G401.6 (cell line): ENCODE data around the gene SNX33.
"Not testable (repeated sequence)": the region's sequence is repeated elsewhere in the genome, so short reads cannot be mapped to it uniquely, and the experiment has no call there.

Source experiments
- FAIRE-seq: peaks from 2 replicates; lab custom pipeline; 2012; peaks lifted over from hg19 to GRCh38; lab: Jason Lieb, UNC

The SNX33 gene, protein sequence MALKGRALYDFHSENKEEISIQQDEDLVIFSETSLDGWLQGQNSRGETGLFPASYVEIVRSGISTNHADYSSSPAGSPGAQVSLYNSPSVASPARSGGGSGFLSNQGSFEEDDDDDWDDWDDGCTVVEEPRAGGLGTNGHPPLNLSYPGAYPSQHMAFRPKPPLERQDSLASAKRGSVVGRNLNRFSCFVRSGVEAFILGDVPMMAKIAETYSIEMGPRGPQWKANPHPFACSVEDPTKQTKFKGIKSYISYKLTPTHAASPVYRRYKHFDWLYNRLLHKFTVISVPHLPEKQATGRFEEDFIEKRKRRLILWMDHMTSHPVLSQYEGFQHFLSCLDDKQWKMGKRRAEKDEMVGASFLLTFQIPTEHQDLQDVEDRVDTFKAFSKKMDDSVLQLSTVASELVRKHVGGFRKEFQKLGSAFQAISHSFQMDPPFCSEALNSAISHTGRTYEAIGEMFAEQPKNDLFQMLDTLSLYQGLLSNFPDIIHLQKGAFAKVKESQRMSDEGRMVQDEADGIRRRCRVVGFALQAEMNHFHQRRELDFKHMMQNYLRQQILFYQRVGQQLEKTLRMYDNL

DNA sequence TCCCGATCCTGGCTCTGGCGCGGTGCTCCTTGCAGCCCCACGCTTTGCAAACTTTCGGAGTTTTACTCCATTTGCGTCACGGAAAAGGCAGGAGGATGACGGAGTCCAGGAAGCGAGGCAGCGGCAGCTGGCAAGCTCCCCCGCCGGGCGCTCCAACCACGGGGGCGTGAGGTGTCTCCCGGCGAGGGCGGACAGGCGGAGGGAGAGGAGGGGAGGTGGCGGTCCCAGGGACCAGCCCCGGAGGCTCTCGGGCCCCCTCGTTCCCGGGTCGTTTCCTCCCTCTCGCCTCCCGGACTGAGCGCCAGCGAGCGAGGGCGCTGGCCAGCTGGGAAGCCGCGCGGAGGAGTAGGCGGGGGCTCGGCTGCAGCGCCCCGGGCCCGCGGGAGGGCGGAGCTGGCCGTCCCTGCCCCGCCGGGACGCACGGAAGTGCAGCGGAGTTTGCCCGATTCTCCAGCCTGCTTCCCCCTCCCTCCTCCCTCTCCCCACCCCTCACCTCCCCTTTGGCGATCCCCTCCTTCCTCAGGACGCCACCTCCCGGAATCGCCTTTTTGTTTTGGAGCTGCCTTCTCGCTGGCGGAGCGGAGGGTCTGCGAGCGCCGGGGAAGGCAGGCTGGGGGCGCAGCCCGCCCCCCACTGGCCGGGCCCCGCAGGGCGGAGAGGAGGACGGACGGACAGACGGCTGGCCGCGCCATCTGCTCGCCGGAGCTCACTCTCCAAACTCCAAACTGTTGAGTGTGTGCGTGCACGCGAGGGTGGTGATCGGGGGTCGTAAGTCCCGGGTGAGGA lies at the start of gene SNX33:
Gene SNX33, plus strand, starts transcription at position 543 of the 786 bp plus-strand sequence. CDS start 1,191 bp downstream, outside the sequence.
- no peak for FAIRE-seq

DNA sequence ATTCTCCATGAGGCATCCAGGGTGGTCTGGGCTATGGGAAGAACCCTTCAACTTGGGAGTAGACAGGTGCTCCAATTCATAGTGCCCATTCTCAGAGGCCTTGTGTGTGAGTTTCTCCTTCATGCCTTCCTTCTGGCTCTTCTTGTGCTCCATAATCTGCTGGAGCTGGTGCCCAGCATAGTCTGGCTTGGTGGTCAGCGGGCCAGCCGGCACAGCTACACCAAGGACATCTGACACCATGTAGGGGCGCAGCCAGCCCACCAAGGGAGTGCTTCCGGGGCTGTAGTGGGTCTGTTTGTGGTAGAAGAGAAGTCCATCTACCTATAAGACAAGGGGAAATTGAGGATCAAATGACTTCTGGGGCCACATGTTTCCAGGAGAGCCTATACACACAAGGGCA lies 49.4 kb upstream of the SNX33 start:
- FAIRE-seq, result no peak

DNA sequence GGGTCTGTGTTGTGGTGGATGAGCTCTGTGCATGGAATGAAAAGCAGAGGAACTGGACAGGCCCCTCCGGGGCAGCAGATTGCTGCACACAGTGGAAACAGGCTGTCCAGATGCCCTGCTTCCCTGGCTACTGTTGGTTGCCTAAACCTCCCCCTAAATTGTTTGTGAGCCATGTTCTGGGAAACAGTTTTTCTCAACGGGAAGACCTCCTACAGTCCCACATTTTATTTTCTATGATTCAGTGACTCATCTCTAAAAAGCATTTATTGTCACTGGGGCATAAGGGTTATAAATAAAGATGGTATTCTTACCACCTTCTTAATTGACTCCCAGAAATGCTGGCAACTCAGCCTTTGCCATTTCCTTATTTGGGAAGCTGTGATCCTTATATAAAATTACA lies 48.3 kb upstream of the SNX33 start:
- no peak for FAIRE-seq

DNA sequence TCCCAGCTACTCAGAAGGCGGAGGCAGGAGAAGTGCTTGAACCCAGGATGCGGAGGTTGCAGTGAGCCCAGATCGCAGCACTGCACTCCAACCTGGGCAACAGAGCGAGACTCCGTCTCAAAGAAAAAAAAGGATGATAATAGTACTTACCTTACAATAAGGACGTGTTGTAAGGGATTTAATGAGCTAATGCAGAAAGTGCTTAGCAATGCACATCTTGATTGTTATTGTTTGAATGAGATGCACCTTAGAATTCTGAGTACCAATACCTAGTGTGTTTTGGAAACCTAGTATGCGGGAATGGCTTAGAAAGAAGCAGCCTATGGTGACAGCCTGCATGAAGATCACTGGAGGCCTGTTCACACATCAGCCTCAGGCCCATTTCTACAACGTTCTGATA lies 41.7 kb upstream of the SNX33 start:
- no peak for FAIRE-seq

DNA sequence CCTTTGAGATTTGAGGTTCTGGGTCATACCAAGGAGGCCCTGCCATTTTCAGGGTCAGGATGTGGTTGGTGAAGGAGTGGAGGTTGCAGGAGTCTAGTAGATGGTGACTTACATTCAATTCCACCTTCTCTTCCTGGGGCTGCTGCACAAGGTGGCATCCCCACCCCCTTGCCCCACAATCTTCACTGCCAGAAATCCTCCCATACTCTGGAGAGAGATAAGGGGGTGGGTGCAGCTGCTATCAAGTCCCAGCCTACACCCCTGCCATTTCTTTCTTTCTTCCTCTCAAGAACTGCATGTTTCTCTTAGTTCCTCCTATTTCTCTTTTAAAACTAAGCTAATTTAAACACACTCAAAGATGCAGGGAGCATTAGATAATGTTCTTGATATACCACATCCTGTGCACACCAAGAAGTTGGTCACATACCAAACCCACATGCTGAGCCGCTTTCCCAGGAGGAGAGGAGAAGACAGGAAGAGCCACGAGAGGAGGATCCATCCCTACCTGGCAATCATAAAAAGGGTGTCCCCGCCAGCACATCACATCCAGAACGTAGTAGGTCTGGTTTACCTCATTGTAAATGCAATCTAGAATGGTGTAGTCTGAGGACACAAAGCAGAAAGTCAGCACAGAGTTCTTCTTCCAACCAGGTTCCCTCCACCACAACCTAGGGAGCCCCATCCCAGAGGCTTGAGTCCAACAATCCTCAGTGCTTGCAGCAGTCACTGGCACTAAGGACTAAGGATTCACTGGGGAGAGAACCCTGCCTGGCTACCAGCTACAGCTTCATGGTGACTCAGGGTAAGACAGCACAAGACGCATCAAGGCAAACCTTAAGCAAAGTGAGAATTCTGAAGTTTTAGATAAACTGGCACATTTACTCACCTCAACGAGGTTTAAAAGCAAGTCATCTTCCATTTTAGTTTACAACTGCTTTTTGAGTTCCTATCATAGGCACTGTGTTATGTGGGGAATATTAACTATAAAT lies 40.7 kb upstream of the SNX33 start:
- FAIRE-seq, result no peak

DNA sequence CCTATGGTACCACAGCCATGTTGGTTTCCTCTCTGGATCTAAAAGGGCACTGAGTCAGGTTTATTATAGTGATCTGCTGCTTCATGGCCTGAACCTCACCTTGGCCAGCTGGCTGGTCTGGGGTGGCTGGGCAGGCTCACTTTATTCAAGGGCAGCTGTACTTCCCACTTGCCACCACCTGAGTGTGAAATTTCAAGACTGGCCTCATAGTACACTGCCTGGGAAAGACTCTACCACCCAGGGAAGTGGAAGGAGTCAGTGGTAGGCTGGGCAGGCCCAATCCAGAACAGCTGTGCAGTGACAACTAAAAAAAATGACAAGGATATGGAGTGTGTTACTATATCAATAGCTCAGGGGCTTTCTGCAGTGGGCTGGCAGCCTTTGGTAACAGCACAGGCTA lies 30.9 kb upstream of the SNX33 start:
- FAIRE-seq, result no peak

DNA sequence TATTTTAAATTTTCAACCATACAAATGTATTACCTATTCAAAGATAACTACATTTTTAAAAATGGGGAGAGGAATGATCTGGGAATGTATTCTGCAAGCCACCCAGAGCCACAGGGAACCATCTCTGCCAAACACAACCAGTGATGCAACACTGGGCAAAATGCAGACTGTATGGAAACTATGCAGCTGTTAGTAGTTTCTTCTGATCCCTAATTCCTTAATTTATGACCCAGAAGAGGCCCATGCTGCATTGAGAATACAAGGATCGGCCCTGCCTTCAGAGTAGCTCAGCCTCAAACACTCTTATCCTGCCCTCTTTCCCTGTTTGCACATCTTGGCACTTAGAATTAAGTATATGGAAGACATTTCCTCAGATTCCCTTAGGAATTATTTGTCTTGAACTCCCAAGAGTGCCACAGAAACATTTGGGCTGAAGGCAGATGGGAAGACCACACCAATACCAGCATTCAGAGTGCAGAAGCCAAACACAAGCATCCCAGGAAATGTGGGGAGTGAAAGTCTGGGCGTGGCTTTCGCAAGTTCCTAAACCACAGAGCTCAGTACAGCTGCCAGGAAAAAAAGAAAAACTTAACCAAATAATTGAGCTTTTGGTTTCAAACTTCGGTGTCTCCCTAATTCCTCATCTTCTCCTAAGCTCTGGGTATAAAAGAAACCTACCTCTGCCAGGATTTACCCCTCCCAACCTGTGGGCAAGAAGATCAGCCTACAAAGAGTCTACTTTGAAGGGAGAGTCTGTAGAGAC lies 27.5 kb upstream of the SNX33 start:
- FAIRE-seq, result no peak

DNA sequence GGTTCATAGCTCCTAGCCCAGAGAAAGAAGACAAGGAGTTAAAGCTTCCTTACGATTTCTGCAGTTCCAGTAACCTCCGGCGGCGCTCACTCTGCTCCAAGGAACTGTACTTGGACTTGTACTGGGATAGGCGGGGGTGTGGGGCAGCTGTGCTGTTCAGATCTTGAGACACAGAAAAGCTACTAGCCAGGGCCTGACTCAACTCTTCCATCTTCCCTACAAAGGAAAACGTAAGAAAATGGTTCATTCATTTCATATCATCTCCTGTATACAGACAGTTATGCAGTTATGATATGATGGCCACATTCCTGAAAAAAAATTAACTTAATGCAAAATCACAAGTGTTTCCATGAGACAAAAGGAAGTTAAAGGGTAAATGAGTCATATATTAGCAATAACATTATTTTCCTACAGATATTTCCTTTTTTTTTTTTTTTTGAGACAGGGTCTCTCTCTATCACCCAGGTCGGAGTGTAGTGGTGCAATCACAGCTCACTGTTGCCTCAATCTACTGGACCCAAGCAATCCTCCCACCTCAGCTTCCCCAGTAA lies 26.8 kb upstream of the SNX33 start:
- FAIRE-seq, result peak; percentile 37

DNA sequence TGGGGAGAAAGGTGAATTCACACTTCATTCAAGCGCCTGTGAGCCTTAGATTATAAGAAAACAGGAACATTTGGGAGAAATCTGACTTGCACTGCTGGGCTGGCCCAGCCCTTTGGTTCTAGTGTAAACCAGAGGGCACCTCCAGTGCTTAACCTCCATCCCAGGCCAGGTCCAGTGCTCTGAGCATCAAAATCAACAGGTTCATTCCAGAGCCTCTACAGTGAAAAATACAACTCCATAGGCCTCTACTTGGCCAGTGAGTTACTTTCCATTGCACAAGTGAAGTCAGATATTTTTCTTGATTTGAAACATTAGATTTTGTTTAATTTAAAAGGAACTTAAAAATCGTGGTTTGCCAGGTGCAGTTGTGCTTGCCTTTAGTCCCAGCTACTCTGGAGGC lies 25.2 kb upstream of the SNX33 start:
- no peak for FAIRE-seq

DNA sequence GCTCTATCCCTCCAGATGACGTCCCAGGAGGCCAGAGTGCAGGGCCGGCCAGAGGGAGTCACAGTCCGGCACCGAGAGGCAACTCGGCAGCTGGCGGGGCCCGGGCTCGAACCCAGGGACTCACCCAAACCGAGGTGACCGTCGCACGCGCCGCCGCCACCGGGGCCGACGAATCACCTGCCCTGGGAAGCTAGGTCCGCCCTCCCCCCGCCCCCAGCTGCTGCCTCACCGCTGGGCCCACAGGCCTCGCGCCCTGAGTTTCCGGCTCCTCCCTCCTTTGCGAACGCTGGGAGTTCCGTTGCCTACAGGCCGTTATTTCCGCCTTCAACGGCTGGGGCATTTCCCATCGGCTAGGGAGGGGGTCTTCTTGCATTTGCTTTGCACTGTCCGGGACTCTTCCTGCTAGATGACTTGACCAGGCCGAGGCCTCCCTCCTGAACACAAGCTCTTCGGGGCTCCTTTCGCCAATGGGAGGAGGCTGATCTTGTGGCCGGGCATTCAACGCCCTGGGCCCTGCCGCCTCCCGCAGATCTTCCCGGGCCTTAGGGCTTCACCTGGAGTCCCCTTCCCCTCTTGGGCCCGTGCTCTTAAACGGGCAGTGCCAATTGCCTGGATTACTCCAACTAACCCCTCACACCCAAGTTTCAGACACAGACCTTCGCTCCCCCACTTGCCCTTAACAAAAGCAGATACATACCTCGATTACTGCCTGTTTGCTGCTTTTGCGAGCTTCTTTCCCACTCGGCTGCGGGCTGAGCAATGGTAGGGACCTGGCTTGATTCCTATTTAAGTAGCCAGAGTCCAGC lies 22.0 kb upstream of the SNX33 start, which contains the start of gene SNUPN:
Gene SNUPN, minus strand, starts transcription at position 184 of the 806 bp plus-strand sequence. CDS start 4,674 bp downstream, outside the sequence.
- peak; percentile 91 for FAIRE-seq

DNA sequence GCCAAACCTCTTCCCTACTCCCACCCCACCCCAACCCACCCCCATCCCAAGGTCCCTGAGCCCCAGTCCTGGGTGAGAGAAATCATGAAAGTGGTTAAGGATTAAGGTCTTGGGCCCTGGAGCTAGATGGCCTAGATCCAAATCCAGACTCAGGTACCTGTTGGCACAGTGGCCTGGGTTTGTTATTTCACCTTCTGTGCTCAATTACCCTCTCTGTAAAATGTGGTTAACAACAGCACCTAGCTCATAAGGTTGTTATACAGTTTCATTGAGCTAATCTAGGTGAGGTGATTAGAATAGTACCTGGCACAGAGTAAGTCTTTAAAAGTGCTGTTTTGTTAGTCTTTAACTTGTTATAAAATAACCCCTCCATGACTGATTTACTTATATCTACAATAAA lies 15.8 kb upstream of the SNX33 start:
- no peak for FAIRE-seq

DNA sequence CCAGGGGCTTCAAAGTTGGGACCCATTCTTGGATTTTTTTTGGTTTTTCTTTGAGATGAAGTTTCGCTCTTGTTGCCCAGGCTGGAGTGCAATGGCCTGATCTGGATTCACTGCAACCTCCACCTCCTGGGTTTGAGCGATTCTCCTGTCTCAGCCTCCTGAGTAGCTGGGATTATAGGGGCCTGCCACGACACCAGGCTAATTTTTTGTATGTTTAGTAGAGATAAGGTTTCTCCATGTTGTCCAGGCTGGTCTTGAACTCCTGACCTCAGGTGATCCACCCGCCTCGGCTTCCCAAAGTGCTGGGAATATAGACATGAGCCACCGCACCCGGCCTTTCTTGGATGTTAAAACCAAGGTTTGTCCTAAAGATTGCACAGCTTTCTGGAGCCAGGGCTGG lies 13.8 kb upstream of the SNX33 start:
- not testable (repeated sequence) for FAIRE-seq

DNA sequence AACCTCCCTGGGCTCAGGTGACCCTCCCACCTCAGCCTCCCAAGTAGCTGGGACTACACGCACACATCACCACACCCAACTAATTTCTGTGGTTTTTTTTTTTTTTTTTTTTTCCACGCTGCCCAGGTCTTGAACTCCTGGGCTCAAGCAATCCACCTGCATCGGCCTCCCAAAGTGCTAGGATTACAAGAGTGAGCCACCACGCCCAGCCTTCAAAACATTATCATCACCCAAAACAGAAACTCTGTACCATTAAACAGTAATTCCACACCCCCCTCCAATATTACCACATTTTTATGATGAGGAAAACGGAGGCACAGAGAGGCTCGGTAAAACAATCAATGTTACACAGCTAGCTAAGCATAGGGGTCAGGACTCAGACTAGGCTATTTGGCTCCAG lies 11.7 kb upstream of the SNX33 start:
- FAIRE-seq, result no peak

DNA sequence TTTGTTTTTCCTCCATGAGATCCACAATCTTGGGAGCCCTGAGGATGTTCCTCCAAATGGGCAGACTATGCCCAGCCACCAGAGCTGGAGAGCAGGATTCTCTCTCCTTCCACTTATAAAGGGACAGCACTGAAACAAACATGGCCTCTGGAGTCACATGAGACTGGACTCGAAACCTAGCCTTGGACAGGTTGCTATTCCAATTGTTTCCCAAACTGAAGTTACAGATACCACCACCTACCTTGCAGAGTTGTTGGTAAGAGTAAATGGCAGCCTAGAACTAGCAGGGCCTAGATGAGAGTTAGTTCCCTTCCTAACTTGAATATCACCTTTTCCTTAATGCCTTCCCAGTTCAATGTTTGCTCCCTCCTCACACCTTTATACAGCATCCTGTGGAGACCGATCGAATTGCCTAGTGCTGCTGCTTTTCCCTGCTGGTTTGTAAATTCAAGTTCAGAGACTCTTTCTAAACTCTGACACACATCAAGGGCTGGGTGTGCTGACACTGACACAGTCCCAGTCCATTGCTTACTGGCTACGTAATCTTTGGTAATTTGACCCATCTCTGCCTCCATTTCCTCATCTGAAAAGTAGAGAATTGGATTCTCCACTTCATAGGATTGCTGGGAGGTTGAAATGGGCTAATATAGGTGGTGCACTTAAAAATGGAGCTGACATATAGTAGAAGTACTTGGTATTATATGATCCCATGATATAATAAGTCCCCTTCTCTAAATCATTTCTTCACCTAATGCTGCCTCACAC lies 10.3 kb upstream of the SNX33 start:
- FAIRE-seq, result no peak

DNA sequence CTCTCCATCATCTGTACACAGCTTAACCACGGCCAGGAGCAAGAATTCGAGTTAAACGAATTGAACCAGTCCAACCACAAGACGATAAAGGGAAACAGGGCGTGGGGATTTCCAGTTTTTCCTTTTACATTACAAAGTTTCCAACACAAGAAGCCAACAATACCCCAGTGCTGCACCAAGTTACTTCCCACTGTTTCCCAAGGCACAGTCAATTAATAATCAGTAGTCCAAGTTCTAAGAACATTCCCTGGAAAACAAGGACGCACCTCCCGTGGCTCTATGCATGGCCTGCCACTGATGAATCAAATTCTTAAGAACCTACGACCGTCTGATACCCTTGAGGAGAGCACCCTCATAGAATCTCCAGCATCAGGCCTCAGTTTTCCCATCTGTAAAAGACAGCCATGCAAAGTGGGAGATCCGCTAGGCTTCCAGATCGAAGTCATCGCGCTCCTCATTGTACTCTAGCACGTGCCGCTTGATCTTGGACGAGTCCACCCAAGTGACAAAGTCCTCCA lies 8.5 kb upstream of the SNX33 start:
- FAIRE-seq, result no peak

DNA sequence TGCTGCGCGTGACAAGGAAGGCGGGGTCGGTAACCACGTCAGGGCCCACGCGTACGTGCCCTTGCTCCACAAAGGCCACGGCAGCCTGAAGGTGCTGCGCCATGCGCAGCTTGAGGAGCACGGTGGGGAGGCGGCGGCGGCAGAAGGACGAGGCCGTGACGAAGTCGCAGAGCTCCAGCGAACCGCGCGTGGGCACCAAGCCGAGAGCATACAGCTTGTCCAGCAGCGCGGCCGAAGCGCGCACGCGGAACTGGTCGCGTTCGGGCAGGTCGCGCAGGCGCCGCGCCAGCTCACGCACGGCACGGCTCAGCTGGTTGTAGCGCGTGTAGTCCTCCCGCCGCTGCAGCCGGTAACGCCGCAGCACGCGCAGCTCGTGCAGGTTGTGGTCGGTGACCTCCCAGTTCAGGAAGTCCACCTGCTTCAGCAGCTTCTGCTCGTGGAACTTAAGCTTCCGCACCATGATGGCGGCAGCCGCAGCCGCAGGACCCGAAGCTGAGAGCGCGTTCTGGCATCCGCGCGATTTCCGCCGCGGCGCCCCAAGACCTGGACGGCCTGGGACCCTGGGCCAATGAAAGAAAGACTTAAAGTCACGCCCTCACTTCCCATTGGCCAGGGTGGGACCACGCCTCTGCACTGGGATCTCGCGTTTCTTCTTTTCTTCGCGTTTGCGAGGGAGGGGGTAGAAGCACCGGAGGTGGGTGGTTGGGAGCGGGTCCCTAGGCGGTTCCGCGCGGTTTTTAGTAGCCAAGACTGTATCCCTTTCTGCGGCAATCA lies 7.8 kb upstream of the SNX33 start, which contains the start of gene IMP3:
Gene IMP3, minus strand, starts transcription at position 516 of the 774 bp plus-strand sequence. Its CDS starts 56 bp downstream, at position 460.
- peak; percentile 96 for FAIRE-seq

DNA sequence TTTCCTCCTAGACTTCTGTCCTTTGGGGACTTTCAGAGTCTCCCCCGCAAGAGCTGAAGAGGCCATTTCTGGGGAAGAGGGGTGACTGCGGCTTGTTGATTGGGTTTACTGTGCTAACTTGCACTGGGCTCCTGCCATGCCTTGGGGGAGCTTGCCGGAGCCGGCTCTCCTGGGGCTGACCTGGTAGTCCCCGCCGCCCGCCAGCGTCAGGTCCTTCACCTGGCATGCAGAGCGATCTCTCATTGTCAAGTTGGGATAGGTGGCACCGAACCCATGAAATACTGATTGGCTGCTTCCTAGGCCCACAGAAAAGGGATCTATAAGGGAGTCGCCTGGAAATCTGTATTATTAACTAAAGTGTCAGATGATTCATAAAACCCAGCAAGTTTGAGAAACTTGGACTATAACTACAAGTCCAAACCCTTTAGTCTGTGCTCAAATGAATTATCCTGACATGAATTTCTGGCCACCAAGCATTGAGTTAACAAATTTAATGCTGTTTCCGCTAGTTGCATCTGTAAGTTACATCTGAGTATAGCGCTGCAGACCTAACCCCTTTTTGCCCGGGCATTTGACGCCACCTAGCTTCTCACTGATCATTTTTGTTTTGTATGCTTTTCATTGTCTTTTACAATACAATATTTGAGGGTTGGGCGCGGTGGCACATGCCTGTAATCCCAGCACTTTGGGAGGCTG lies 7.1 kb upstream of the SNX33 start:
- peak; percentile 48 for FAIRE-seq
